LHCN-M2 (cell line): ENCODE measurements around the gene CHST5. TPM values are rescaled to one million over a fixed set of nuclear protein-coding genes. Genes with fewer than 3 reads are reported as not detected.
"Not testable (repeated sequence)": the region's sequence is repeated elsewhere in the genome, so short reads cannot be mapped to it uniquely, and the experiment has no call there.

ENCODE experiments used
- DNase-seq: peaks from one replicate; pipeline ENCODE4 v3.0.0-alpha.2; 2012; ENCODE audit warnings: low read depth
- total RNA-seq: library from RNA; depleted of rRNA; stranded (reverse); fragments of >200 nt; gene quantifications from 2 replicates; pipeline ENCODE4 v1.2.3, GENCODE V29; 2014

CHST5 gene
- total RNA-seq, 1 experiment from 2014 or later, result not detected

- DNase-seq, result no peak
These were observed 14.3 kb upstream of the CHST5 start for GRCh38 chr16:75550211-75550662.

GRCh38 chr16:75548456-75548855, 12.5 kb upstream of the CHST5 start:
- not testable (repeated sequence) for DNase-seq

- DNase-seq, result no peak
These were observed 10.4 kb upstream of the CHST5 start for GRCh38 chr16:75546293-75546692.

- DNase-seq, result not testable (repeated sequence)
These were observed 10.0 kb upstream of the CHST5 start for GRCh38 chr16:75545879-75546278.

GRCh38 chr16:75542462-75542861, 6.6 kb upstream of the CHST5 start:
- not testable (repeated sequence) for DNase-seq

GRCh38 chr16:75541236-75541635, 5.3 kb upstream of the CHST5 start:
- DNase-seq, result no peak

GRCh38 chr16:75538882-75539565, 3.1 kb upstream of the CHST5 start:
- not testable (repeated sequence) for DNase-seq

GRCh38 chr16:75537776-75538175, 1.9 kb upstream of the CHST5 start:
- no peak for DNase-seq

GRCh38 chr16:75535211-75535843, 581 bp downstream of the CHST5 start:
- DNase-seq, result no peak

GRCh38 chr16:75534560-75535205, 1.2 kb downstream of the CHST5 start:
- no peak for DNase-seq

GRCh38 chr16:75532791-75533190, 3.1 kb downstream of the CHST5 start:
- DNase-seq, result no peak

- DNase-seq, result no peak
These were observed 3.7 kb downstream of the CHST5 start for GRCh38 chr16:75532142-75532765.

GRCh38 chr16:75529959-75530358, 5.9 kb downstream of the CHST5 start:
- DNase-seq, result no peak

- no peak for DNase-seq
These were observed 6.6 kb downstream of the CHST5 start for GRCh38 chr16:75529056-75529905.

GRCh38 chr16:75527825-75528299, 8.0 kb downstream of the CHST5 start:
- no peak for DNase-seq

- DNase-seq, result no peak
These were observed 9.7 kb downstream of the CHST5 start for GRCh38 chr16:75526032-75526790.

GRCh38 chr16:75519175-75519574, 16.7 kb downstream of the CHST5 start:
- DNase-seq, result no peak

GRCh38 chr16:75516189-75516966, 19.5 kb downstream of the CHST5 start:
- peak; percentile 37 for DNase-seq

- no peak for DNase-seq
These were observed 21.6 kb downstream of the CHST5 start for GRCh38 chr16:75514296-75514695.

- DNase-seq, result peak; percentile 90
These were observed 29.3 kb downstream of the CHST5 start for GRCh38 chr16:75506574-75506973.
